Endometrium (tissue), 2 donors: ENCODE measurements around the gene WDR93.
"Not testable (repeated sequence)": the region's sequence is repeated elsewhere in the genome, so short reads cannot be mapped to it uniquely, and the experiment has no call there.

Source experiments
- FAIRE-seq: peaks from 2 replicates; lab custom pipeline; 2012; peaks lifted over from hg19 to GRCh38; lab: Jason Lieb, UNC
- donor health status: control.
- donor health status: control.

Gene WDR93

GRCh38 chr15:89770041-89770440 lies 79.4 kb downstream of the WDR93 start:
- FAIRE-seq = no peak

DNA sequence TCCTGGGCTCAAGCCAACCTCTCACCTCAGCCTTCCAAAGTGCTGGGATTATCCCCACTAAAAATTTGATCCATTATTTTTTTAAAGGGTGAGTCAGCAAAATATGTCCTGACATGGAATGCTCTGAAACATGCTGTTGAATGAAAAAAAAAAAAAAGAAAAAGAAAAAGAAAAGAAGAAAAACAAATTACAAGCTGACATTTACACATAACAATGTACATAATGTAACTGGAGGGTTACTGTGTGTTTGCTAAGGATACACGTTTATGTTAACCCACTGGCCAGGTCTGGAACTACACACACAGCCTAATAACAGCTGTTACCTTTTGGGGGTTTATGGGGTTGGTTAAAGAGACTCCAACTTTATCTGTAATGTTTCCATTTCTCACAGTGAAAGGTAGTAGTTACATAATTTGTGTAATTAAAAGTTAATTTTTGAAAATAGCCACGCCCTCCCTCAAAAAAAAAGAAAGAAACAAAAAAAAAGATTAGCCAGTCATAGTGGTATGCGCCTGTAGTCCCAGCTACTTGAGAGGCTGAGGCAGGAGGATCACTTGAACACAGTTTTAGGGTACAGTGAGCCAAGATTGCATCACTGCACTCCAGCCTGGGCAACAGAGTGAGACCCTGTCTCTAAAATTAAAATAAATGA lies 82.4 kb downstream of the WDR93 start:
- FAIRE-seq = no peak

GRCh38 chr15:89774492-89774891 lies 83.9 kb downstream of the WDR93 start:
- FAIRE-seq = no peak

- FAIRE-seq = no peak
Observed at GRCh38 chr15:89775815-89776214, 85.2 kb downstream of the WDR93 start.

DNA sequence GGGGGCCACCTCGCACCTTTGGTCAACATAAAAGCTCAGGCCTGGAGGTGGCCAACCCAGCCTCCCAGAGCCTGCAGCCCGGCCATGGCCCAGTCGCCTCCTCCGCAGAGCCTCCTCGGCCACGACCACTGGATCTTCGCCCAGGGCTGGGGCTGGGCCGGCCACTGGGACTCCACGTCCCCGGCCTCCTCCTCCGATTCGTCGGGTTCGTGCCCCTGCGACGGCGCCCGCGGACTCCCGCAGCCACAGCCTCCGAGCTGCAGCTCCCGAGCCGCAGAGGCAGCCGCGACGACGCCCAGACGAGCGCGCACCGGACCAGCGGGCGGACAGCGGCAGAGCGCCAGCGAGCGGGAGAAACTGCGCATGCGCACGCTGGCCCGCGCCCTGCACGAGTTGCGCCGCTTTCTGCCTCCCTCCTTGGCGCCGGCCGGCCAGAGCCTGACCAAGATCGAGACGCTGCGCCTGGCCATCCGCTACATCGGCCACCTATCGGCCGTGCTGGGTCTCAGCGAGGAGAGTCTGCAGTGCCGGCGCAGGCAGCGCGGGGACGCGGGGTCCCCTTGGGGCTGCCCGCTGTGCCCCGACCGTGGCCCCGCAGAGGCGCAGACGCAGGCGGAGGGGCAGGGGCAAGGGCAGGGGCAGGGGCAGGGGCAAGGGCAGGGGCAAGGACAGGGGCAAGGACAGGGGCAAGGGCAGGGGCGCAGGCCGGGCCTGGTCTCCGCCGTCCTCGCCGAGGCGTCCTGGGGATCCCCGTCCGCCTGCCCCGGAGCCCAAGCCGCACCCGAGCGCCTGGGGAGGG lies 85.9 kb downstream of the WDR93 start, which contains the start of gene MESP2:
Gene MESP2 (plus strand): TSS at position 59 of the 799 bp plus-strand sequence. CDS start 26 bp downstream, at position 85.
- no peak for FAIRE-seq

- FAIRE-seq = no peak
Observed at GRCh38 chr15:89777073-89777751, 86.6 kb downstream of the WDR93 start.

- no peak for FAIRE-seq
Observed at GRCh38 chr15:89777782-89778380, 87.3 kb downstream of the WDR93 start.

DNA sequence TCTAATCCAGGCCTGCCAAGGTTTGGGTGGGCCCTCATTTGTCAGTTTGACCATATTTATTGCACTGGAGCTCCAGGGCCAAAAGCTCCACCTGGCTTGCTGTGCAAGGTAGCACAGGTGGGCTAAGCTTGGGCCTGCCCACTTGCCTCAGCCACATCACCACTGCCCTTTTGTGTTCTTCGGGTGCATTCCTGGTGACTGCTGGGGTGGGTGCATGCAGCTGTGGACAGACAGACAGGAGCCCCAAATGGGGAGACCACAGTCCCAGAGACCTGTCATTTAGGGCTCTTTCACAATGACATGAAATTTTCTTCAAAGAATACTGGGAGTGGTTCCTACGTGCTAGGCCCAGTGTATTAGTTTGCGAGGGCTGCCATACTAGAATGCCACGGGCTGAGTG lies 88.2 kb downstream of the WDR93 start:
- no peak for FAIRE-seq

DNA sequence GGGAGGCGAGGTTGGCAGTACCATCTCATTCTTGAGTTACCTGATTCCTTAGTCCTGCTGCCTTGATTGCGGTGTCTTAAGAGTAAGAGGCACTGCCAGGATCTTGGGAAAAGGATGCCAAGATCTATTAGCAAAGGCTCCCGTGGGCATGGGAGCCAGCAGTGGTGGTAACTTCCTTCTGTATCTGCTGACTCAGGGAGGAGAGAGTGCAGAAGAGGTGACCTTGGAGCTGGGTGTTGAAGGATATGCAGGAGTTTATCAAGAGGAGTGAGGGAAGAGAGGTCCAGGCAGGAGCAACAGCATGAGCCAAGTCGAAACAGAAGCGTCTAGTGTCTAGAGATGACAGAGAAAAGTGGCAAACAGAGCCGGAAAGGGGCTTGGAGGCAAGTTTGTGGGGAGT lies 90.0 kb downstream of the WDR93 start:
- FAIRE-seq = no peak

GRCh38 chr15:89781055-89781454 lies 90.4 kb downstream of the WDR93 start:
- no peak for FAIRE-seq

GRCh38 chr15:89781891-89782618 lies 91.4 kb downstream of the WDR93 start:
- FAIRE-seq = no peak

DNA sequence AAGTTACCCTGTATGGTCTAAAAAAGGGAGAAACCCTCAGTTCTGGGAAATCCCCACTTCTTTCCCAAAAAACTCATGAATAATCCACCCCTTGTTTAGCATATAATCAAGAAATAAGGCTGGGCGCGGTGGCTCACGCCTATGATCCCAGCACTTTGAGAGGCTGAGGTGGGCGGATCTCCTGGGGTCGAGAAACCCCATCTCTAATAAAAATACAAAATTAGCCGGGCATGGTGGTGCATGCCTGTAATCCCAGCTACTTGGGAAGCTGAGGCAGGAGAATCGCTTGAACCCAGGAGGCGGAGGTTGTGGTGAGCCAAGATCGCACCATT lies 92.0 kb downstream of the WDR93 start:
- not testable (repeated sequence) for FAIRE-seq

DNA sequence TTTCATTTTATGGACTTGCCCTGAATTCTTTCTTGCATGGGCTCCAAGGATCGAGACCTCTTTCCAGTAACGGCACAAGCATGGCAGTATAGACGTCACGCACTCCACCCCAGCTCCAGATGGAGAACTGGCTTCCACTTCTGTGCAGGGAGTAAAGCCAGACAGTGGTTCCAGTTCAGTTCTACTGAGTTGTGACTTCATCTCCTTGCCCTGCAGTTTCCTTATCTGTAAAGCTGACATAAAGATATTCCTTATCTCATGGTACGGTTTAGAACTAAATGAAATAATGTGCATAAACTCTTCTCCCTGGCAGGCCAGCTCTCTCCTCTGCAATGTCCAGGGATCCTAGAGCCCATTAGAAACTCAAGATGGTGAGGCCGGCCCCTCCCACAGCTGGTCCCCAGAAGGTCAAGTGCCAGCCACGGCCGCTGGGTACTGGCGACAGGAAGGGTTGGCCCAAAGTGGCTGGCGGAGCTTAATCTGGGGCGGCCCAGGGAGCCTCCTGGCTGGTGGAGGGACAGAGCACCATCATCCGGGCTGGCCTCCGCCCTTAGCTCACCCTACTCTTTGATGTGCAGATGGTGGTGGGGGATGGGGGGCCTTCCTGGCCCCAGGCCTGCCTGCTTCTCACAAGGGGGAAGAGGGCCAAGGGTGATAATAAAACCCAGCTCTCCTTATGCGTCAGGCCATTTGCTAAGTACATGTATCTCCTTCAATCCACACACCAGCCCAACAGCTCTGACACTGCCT lies 92.7 kb downstream of the WDR93 start:
- FAIRE-seq = no peak

GRCh38 chr15:89783861-89784685 lies 93.5 kb downstream of the WDR93 start:
- no peak for FAIRE-seq

- FAIRE-seq = no peak
Observed at GRCh38 chr15:89784686-89784960, 94.0 kb downstream of the WDR93 start.

- FAIRE-seq = no peak
Observed at GRCh38 chr15:89785064-89785773, 94.6 kb downstream of the WDR93 start.

- no peak for FAIRE-seq
Observed at GRCh38 chr15:89785774-89786140, 95.1 kb downstream of the WDR93 start.

DNA sequence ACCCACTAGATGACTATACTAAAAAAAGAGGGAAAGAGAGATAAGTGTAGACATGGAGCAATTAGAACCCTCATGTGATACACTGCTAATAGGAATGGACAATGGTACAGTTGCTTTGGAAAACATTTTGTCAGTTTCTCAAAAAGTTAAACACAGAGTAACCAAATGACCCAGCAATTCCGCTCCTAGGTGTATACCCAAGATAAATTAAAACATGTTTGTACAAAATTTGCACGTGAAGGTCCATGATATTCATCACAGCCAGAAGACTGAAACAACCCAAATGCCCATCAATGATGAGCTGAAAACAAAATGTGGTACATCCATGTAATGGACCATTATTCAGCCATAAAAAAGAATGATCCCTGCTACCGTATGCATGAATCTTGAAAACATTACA lies 97.3 kb downstream of the WDR93 start:
- FAIRE-seq = no peak

GRCh38 chr15:89788585-89788984 lies 98.0 kb downstream of the WDR93 start:
- FAIRE-seq = not testable (repeated sequence)

- FAIRE-seq = no peak
Observed at GRCh38 chr15:89790206-89790605, 99.6 kb downstream of the WDR93 start.
